ENCODE measurements around the gene LRBA.
"Not testable (repeated sequence)": the region's sequence is repeated elsewhere in the genome, so short reads cannot be mapped to it uniquely, and the experiment has no call there.

LRBA gene

GRCh38 chr4:150662686-150663085 is 352.4 kb downstream of the LRBA start:
- DNase-seq (ENCODE audit: low read depth): no peak

DNA sequence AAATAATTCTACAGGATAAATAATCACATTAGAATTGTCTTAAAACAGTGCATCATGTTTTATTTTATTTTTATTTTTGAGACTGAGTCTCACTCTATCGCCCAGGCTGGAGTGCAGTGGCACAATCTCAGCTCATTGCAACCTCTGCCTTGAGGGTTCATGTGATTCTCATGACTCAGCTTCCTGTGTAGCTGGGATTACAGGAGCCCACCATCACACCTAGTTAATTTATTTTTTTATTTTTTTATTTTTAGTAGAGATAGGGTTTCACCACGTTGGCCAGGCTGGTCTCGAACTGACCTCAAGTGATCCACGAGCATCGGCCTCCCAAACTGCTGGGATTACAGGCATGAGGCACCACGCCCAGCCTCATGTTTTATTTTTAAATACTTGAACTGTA is 353.5 kb downstream of the LRBA start:
- DNase-seq (ENCODE audit: low read depth): not testable (repeated sequence)

DNA sequence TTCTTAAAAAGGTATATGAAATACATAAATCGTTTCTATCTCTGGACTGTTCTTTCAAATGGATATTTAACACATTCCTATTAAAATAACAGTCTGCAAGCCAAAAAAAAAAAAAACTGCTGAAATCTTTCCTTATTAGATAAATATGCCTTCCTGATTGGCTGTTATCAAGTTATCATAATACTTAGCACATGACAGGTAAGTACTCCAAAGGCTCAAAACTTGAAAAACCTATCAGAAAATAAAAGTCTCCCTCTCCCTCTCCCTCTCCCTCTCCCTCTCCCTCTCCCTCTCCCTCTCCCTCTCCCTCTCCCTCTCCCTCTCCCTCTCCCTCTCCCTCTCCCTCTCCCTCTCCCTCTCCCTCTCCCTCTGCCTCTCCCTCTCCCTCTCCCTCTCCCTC is 356.8 kb downstream of the LRBA start:
- DNase-seq (ENCODE audit: low read depth): not testable (repeated sequence)

DNA sequence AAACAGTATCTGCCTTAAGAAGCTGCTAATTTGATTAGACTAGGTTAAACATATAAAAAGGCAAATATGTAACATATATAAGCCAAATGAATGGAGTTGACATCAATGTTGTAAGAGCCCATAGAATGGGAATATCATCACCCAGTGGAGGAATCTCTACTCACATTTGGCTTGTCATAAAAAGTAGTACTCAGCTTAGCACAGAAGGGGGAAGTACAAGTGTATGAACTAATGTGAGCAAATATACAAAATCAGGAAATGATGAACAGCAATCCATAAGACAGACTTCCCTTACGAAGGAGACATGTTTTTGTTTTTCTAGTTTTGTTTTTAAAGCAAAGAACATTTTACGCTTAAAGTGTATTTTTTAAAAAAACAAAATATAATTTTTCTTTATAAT is 358.2 kb downstream of the LRBA start:
- DNase-seq (ENCODE audit: low read depth): no peak

- DNase-seq (ENCODE audit: low read depth): no peak
These were observed 364.3 kb downstream of the LRBA start for GRCh38 chr4:150650751-150651150.

GRCh38 chr4:150648123-150648522 is 367.0 kb downstream of the LRBA start:
- no peak for DNase-seq (ENCODE audit: low read depth)

GRCh38 chr4:150647008-150647407 is 368.1 kb downstream of the LRBA start:
- no peak for DNase-seq (ENCODE audit: low read depth)

- no peak for DNase-seq (ENCODE audit: low read depth)
These were observed 373.5 kb downstream of the LRBA start for GRCh38 chr4:150641612-150642011.

DNA sequence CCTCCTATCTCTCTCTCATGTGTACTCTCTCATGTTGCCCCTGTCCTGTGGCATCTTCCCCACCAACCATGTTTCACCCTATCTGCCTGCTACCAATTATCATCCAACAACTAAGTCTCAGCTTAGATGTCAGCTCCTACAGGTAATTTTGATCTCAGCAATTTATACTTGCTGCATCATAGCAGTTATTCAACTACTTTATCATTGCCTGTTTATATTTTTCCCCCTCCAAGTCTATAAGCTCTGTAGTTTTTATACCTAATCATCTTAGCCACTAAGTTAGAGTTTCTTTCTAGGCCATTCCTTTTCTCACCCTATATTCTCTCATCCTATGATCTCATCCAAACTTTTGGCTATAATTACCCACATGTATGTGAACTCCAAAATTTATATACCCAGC is 382.4 kb downstream of the LRBA start:
- no peak for DNase-seq (ENCODE audit: low read depth)

GRCh38 chr4:150628073-150628472 is 387.0 kb downstream of the LRBA start:
- no peak for DNase-seq (ENCODE audit: low read depth)

DNA sequence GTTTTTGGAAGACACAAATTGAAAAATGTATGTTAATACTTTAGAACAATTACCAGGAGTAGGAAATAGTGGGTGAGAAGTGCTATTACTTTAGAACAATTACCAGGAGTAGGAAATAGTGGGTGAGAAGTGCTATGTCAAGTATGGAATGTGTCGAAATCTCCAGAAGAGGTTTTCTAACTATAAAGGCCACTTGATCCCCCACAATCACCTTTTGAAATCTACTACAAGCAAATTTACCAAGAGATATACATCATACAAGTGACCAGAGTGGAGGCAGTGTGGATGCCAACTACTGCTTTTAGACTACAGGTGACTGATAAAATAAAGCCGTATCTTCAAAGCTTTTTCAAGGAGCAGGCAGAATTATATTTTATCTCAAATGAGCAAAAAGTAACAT is 390.1 kb downstream of the LRBA start:
- DNase-seq (ENCODE audit: low read depth): no peak

GRCh38 chr4:150624055-150624454 is 391.0 kb downstream of the LRBA start:
- DNase-seq (ENCODE audit: low read depth): no peak

DNA sequence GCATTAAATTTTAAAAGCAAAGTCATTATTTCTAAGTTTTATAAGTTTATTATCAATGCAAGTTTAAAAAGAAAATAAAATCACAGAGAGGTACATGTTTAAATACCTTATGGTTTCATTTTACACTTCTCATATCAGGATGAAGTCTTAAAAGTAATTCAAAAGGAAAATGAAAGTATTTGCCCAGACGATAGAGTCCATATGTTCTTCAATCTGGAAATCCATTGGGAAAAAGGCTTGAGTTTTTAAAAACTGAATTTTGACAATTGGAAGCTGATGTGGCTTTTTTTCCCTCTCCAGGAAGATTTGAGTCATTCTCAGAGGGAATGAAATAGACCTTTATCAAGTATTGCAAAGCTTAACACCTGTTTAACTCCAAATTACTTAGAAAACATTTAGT is 396.0 kb downstream of the LRBA start:
- no peak for DNase-seq (ENCODE audit: low read depth)

- DNase-seq (ENCODE audit: low read depth): no peak
These were observed 406.0 kb downstream of the LRBA start for GRCh38 chr4:150609131-150609530.

- no peak for DNase-seq (ENCODE audit: low read depth)
These were observed 414.2 kb downstream of the LRBA start for GRCh38 chr4:150600812-150601445.

- DNase-seq (ENCODE audit: low read depth): no peak
These were observed 415.5 kb downstream of the LRBA start for GRCh38 chr4:150599547-150599946.

- no peak for DNase-seq (ENCODE audit: low read depth)
These were observed 416.2 kb downstream of the LRBA start for GRCh38 chr4:150598909-150599308.

GRCh38 chr4:150593996-150594395 is 421.1 kb downstream of the LRBA start:
- no peak for DNase-seq (ENCODE audit: low read depth)

DNA sequence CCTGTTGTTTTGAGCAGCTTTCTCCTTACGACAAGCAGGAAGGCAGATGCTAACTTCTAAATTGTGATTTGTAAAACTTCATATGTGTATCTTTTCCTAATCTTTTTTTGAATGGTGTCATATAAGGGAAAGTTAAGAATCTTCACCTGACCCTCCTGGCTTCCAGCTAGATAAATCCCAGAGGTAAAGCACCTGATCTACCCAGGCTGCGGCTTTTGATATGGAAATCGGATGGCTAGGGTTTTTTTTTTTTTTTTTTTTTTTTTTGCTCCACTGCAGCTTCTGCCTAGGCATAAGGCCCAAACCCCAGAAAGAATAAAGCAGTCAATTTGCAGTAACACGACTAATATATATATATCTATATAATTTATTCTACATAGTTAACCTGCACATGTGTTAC is 423.2 kb downstream of the LRBA start:
- no peak for DNase-seq (ENCODE audit: low read depth)

DNA sequence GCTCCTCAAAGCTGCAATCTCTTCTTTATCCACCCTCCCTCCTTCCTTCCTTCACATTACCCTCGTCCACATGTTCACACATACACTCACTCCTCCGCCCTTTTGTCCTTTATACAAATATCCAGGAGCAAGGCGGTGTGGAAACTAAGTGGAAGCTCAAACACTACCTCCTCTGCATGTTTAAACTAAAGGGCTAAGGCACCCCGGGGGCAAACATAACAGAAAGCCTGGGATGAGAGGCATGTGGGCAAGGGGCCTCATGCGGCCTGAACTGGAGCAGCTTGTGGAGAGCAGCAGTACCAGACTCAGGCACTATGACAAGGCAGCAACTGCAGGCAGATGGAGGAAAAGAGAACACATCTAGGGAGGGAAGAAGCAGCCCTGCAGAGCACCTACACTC is 423.7 kb downstream of the LRBA start:
- DNase-seq (ENCODE audit: low read depth): no peak

- no peak for DNase-seq (ENCODE audit: low read depth)
These were observed 424.5 kb downstream of the LRBA start for GRCh38 chr4:150590631-150591030.

GRCh38 chr4:150589157-150589556 is 425.9 kb downstream of the LRBA start:
- no peak for DNase-seq (ENCODE audit: low read depth)

- no peak for DNase-seq (ENCODE audit: low read depth)
These were observed 426.8 kb downstream of the LRBA start for GRCh38 chr4:150588316-150588715.

DNA sequence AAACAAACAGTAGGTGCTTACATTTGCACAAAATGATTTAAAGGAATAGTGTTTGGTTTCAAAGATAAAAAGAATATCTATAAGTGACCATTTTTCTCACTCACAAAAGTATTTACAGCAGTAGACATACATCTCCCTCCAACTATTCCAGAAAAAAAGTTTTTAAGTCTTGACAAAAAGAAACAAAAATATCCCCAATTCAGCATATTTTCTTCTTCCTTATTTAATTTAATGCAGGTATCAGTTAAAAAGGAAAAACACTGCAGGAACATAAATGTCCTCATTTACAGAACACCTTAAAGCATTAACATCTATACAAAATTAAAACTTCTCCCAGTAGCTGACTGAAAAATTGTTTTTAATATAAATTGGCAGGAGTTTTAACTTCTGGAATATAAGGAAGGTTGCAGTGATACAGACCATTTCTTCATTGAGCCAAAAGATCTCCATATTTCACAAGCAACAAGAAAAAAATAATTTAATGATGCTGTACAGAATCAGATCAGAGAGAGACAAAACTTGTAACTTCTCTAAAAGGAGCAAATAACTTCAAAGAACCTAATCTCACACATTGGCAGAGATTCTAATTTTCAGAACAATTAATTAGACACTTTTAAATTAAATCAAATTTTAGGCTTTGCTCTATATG is 428.8 kb downstream of the LRBA start:
- DNase-seq (ENCODE audit: low read depth): no peak

Measured in GM04503 (cell line).